Suprapubic skin (tissue), 4 donors: ENCODE results near the gene IL1RAPL2. TPM values are rescaled to one million over a fixed set of nuclear protein-coding genes. Genes with fewer than 3 reads are reported as not detected.
"Not testable (repeated sequence)": the region's sequence is repeated elsewhere in the genome, so short reads cannot be mapped to it uniquely, and the experiment has no call there.

Experiments used
- DNase-seq, 2 donors: peaks; one replicate each; pipeline ENCODE4 v3.0.0-alpha.2; 2019; ENCODE audit warnings: low spot score in 2 of 2
- H3K27ac ChIP-seq: fragments of 200-600 bp; sonication (generic); one replicate; pipeline ENCODE4 v1.5.1; 2019
- H3K27me3 ChIP-seq: fragments of 200-600 bp; sonication (generic); one replicate; pipeline ENCODE4 v1.5.1; 2019
- H3K36me3 ChIP-seq: fragments of 200-600 bp; sonication (generic); one replicate; pipeline ENCODE4 v1.5.1; 2019
- H3K4me1 ChIP-seq: fragments of 200-600 bp; sonication (generic); one replicate; pipeline ENCODE4 v1.5.1; 2019
- H3K4me3 ChIP-seq: fragments of 200-600 bp; sonication (generic); one replicate; pipeline ENCODE4 v1.5.1; 2019; ENCODE audit warnings: mild to moderate bottlenecking
- H3K9me3 ChIP-seq: fragments of 200-600 bp; sonication (generic); one replicate; pipeline ENCODE4 v1.5.1; 2019
- EP300 ChIP-seq: sonication (generic); formaldehyde crosslinking; IDR thresholded peaks from one replicate; pipeline ENCODE4 v1.6.1; 2017; ENCODE audit warnings: antibody characterized with exemption
- POLR2A ChIP-seq, 2 donors: fragments of 450-650 bp; IDR thresholded peaks; one replicate each; pipeline ENCODE4 v1.6.1; 2017; ENCODE audit warnings: antibody characterized with exemption in 2 of 2, mild to moderate bottlenecking in 2 of 2, moderate library complexity in 2 of 2
- POLR2AphosphoS5 ChIP-seq, 3 donors: sonication (generic); formaldehyde crosslinking; IDR thresholded peaks; one replicate each; pipeline ENCODE4 v1.6.1; 2017; ENCODE audit warnings: antibody characterized with exemption in 3 of 3
- WGBS: methylation state at CpG from one replicate; pipeline ENCODE4 v1.1.5; 2018; 5-methylcytosine and 5-hydroxymethylcytosine counted together
- total RNA-seq, 4 donors: library from RNA; depleted of rRNA; stranded (reverse); fragments of >200 nt; gene quantifications; one replicate each; pipeline ENCODE4 v1.1.0, GENCODE V29; 2016
- TF ChIP-seq, protein P1 (sequence below), 2 donors: fragments of 200-600 bp in 1 of 2; fragments of 450-650 bp in 1 of 2; sonication (generic) in 1 of 2; IDR thresholded peaks; one replicate each; pipeline ENCODE4 v1.5.1; 2016 to 2019; ENCODE audit warnings: antibody characterized with exemption in 2 of 2, mild to moderate bottlenecking in 1 of 2, moderate library complexity in 1 of 2

Gene IL1RAPL2
- total RNA-seq, 4 donors from 2014 or later: 0.21 to 0.42 (median 0.25) TPM; not detected in 1

DNA sequence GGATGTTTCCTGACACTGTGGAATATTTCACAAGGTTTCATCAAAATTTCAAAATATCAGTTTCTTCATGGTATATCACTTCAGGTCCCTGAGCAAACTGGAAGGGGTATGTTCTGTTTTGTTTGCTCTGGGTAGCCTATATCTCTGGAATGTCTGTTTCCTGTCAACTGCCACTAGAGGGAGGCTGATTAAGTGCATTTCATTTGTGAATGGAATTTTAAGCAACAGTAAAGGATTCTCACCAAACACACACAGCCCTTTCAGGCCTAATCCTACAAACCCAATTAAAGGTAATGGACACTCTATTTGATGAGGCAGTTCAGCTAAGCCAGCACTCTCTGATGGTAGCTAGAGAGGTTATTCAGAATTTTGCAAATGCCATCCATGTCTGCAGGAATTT lies 347.3 kb downstream of the IL1RAPL2 start:
- no peak overlapping the region for H3K4me3 ChIP-seq
- H3K36me3 ChIP-seq: no peaks in the 10 kb centered on the region
- H3K9me3 ChIP-seq: no peaks in the 10 kb centered on the region
- no peaks in the 10 kb centered on the region for H3K27me3 ChIP-seq
- no peak overlapping the region for H3K27ac ChIP-seq
- DNase-seq: no peak
- H3K4me1 ChIP-seq: no peaks in the 10 kb centered on the region
- TF ChIP-seq POLR2AphosphoS5 (IDR thresholded peaks at IDR 0.05) (no peak), EP300 (no peak), POLR2A (IDR thresholded peaks at IDR 0.05) (no peak)
- TF ChIP-seq, protein P1, sequence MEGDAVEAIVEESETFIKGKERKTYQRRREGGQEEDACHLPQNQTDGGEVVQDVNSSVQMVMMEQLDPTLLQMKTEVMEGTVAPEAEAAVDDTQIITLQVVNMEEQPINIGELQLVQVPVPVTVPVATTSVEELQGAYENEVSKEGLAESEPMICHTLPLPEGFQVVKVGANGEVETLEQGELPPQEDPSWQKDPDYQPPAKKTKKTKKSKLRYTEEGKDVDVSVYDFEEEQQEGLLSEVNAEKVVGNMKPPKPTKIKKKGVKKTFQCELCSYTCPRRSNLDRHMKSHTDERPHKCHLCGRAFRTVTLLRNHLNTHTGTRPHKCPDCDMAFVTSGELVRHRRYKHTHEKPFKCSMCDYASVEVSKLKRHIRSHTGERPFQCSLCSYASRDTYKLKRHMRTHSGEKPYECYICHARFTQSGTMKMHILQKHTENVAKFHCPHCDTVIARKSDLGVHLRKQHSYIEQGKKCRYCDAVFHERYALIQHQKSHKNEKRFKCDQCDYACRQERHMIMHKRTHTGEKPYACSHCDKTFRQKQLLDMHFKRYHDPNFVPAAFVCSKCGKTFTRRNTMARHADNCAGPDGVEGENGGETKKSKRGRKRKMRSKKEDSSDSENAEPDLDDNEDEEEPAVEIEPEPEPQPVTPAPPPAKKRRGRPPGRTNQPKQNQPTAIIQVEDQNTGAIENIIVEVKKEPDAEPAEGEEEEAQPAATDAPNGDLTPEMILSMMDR (IDR thresholded peaks at IDR 0.05): no peak

GRCh38 chrX:104914686-104915085 lies 348.7 kb downstream of the IL1RAPL2 start:
- not testable (repeated sequence) for H3K4me1 ChIP-seq, H3K36me3 ChIP-seq, H3K27me3 ChIP-seq, DNase-seq, H3K27ac ChIP-seq, H3K9me3 ChIP-seq, H3K4me3 ChIP-seq
- WGBS: 97% methylated on average over 5 of the region's 5 CpGs

DNA sequence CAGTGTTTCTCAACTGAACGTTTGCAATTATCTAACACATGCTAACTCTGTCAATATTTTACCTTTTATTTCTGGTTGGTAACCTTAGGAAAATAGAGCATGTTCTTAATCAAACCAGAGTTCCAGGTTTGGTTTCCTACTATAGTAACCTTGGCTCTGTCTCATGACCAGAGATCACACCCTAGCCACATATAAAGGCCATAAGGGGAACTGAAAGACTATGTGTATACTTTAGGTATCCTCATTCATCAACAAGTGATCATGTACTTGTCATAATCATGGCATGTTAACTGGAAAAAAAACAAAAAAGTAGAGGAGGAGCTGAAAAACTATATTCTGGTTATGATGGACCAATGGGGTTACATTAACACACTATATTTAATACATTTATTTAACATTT lies 352.1 kb downstream of the IL1RAPL2 start:
- Histone ChIP-seq H3K4me3 (no peak overlapping the region), H3K27ac (no peak overlapping the region), H3K36me3 (no peaks in the 10 kb centered on the region), H3K9me3 (no peaks in the 10 kb centered on the region), H3K4me1 (no peaks in the 10 kb centered on the region), H3K27me3 (no peaks in the 10 kb centered on the region)
- 56% methylated on average over 1 of the region's 1 CpG for WGBS
- no peak for TF ChIP-seq EP300
- no peak for DNase-seq

- Histone ChIP-seq H3K4me1 (no peaks in the 10 kb centered on the region), H3K27ac (no peak overlapping the region), H3K9me3 (no peaks in the 10 kb centered on the region), H3K36me3 (no peaks in the 10 kb centered on the region), H3K4me3 (no peak overlapping the region), H3K27me3 (no peaks in the 10 kb centered on the region)
- TF ChIP-seq POLR2AphosphoS5 (IDR thresholded peaks at IDR 0.05): no peak
- no peak for TF ChIP-seq POLR2A (IDR thresholded peaks at IDR 0.05)
- TF ChIP-seq, protein P1 (IDR thresholded peaks at IDR 0.05): no peak
- TF ChIP-seq EP300: no peak
- WGBS: 73% methylated on average over 8 of the region's 9 CpGs
- peak in 1 of 2 donors; percentile 60 for DNase-seq
Observed at GRCh38 chrX:104921584-104922205, 355.7 kb downstream of the IL1RAPL2 start.

GRCh38 chrX:104922206-104922621 lies 356.2 kb downstream of the IL1RAPL2 start:
- no peaks in the 10 kb centered on the region for H3K27me3 ChIP-seq
- H3K4me3 ChIP-seq: no peak overlapping the region
- H3K4me1 ChIP-seq: no peaks in the 10 kb centered on the region
- WGBS: 35% methylated on average over 7 of the region's 7 CpGs
- no peaks in the 10 kb centered on the region for H3K9me3 ChIP-seq
- peak in 1 of 2 donors; percentile 71 for DNase-seq
- no peaks in the 10 kb centered on the region for H3K36me3 ChIP-seq
- no peak for TF ChIP-seq POLR2AphosphoS5 (IDR thresholded peaks at IDR 0.05)
- TF ChIP-seq POLR2A (IDR thresholded peaks at IDR 0.05): no peak
- no peak for TF ChIP-seq EP300
- TF ChIP-seq, protein P1 (IDR thresholded peaks at IDR 0.05): peak; percentile 38 to 79
- no peak overlapping the region for H3K27ac ChIP-seq

DNA sequence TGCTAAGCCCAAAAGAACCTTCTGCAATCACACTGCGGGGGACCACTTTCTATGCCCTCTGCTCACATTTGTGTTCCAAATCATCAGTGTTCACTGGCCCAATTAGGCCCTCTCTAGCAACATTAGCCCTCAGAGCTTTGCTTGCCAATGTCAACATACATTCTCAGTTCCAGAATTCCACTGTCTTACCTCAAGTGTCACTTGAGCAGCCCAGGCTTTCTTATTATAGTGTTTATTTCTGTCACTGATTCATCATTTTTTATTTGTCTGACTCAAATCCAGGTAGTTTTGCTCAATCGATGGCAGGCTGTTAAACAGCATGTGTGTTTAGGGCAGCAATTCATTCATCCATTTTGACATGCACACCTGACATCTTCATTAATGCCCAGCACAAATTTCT lies 363.3 kb downstream of the IL1RAPL2 start:
- WGBS: 74% methylated on average over 2 of the region's 2 CpGs
- Histone ChIP-seq H3K36me3 (no peaks in the 10 kb centered on the region), H3K4me1 (no peaks in the 10 kb centered on the region), H3K4me3 (no peak overlapping the region), H3K27me3 (no peaks in the 10 kb centered on the region), H3K9me3 (no peaks in the 10 kb centered on the region), H3K27ac (no peak overlapping the region)
- DNase-seq: no peak
- TF ChIP-seq EP300 (no peak), POLR2A (IDR thresholded peaks at IDR 0.05) (no peak), POLR2AphosphoS5 (IDR thresholded peaks at IDR 0.05) (no peak)
- TF ChIP-seq, protein P1 (IDR thresholded peaks at IDR 0.05): no peak
